Osteoblast (primary cell): ENCODE data around the gene CTRL. TPM values are rescaled to one million over a fixed set of nuclear protein-coding genes. Genes with fewer than 3 reads are reported as not detected.

Experiments
- DNase-seq: peaks from one replicate; pipeline ENCODE4 v3.0.0; 2011; ENCODE audit warnings: low spot score, mixed read lengths; ENCODE audit not compliant: insufficient read length; ENCODE audit errors: missing footprints
- H2AFZ ChIP-seq: 2 replicates; pipeline ENCODE4 v1.6.0; 2011; ENCODE audit warnings: mild to moderate bottlenecking, low read length
- H3K27ac ChIP-seq: 2 replicates; pipeline ENCODE4 v1.5.1; 2011; ENCODE audit warnings: mild to moderate bottlenecking, low read depth, low read length, moderate library complexity
- H3K27me3 ChIP-seq: 2 replicates; pipeline ENCODE4 v1.6.0; 2012; ENCODE audit warnings: mild to moderate bottlenecking, control low read depth, inconsistent platforms, low read length, moderate library complexity; ENCODE audit not compliant: insufficient read depth
- H3K36me3 ChIP-seq: 2 replicates; pipeline ENCODE4 v1.5.1; 2011; ENCODE audit warnings: mild to moderate bottlenecking, low read length, control low read depth, moderate library complexity; ENCODE audit not compliant: insufficient read depth
- H3K4me1 ChIP-seq: 2 replicates; pipeline ENCODE4 v1.5.1; 2011; ENCODE audit warnings: mild to moderate bottlenecking, low read length, control low read depth, moderate library complexity; ENCODE audit not compliant: insufficient read depth
- H3K4me2 ChIP-seq: 2 replicates; pipeline ENCODE4 v1.6.0; 2011; ENCODE audit warnings: mild to moderate bottlenecking, low read length; ENCODE audit not compliant: insufficient read depth
- H3K4me3 ChIP-seq: fragments of 200-600 bp; sonication (generic); 3 replicates; pipeline ENCODE4 v1.5.1; 2012; ENCODE audit warnings: mild to moderate bottlenecking, low read length, inconsistent platforms; ENCODE audit not compliant: insufficient read depth
- H3K79me2 ChIP-seq: 2 replicates; pipeline ENCODE4 v1.6.0; 2012; ENCODE audit warnings: mild to moderate bottlenecking, low read length, control low read depth, inconsistent platforms; ENCODE audit not compliant: insufficient read depth
- H3K9me3 ChIP-seq: 2 replicates; pipeline ENCODE4 v1.5.1; 2011; ENCODE audit warnings: low read depth, low read length, control low read depth
- H4K20me1 ChIP-seq: 2 replicates; pipeline ENCODE4 v1.6.0; 2012; ENCODE audit warnings: mild to moderate bottlenecking, low read length, control low read depth; ENCODE audit not compliant: insufficient read depth
- total RNA-seq: library from RNA; depleted of rRNA; stranded (reverse); fragments of >200 nt; gene quantifications from 2 replicates; pipeline ENCODE4 v1.2.3, GENCODE V29; 2012
- TF ChIP-seq, protein P1 (sequence below): IDR thresholded peaks from 2 replicates; pipeline ENCODE4 v1.5.1; 2011; ENCODE audit warnings: mild to moderate bottlenecking, low read depth, low read length, moderate library complexity; ENCODE audit errors: extremely low read depth

Gene CTRL
- total RNA-seq, 1 donor, result 0.36 TPM

DNA sequence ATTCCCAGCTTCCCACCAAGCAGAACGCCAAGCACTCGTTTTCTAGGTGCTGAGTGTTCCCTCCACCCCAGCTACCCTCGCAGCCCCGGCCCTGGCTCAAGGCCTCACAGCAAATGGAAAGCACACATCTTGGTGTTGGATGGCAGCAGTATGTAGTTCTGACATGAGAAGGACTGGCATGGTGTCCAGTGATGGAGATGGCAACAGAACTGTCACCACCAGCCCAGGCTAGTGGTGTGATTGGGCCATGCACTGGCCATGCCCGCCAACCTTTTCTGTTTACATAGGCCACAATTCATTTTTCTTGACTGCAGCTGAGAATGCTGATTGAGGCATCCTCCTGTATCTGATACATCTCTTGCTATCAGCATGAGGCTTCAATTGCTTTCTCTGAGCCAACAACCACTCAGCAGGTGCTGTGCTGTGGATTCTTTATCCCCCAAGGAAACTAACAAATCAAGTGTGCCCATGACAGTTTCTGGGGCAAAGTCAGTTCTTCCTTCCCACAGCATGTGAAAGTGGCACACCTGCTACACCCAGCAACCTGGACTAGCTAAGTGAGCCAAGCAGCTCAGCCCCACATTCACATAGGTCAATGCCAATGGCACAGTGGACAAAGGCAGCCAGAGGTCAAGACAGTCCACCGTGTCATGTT, 32.9 kb upstream of the CTRL start:
- TF ChIP-seq, protein P1, sequence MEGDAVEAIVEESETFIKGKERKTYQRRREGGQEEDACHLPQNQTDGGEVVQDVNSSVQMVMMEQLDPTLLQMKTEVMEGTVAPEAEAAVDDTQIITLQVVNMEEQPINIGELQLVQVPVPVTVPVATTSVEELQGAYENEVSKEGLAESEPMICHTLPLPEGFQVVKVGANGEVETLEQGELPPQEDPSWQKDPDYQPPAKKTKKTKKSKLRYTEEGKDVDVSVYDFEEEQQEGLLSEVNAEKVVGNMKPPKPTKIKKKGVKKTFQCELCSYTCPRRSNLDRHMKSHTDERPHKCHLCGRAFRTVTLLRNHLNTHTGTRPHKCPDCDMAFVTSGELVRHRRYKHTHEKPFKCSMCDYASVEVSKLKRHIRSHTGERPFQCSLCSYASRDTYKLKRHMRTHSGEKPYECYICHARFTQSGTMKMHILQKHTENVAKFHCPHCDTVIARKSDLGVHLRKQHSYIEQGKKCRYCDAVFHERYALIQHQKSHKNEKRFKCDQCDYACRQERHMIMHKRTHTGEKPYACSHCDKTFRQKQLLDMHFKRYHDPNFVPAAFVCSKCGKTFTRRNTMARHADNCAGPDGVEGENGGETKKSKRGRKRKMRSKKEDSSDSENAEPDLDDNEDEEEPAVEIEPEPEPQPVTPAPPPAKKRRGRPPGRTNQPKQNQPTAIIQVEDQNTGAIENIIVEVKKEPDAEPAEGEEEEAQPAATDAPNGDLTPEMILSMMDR, result no peak

DNA sequence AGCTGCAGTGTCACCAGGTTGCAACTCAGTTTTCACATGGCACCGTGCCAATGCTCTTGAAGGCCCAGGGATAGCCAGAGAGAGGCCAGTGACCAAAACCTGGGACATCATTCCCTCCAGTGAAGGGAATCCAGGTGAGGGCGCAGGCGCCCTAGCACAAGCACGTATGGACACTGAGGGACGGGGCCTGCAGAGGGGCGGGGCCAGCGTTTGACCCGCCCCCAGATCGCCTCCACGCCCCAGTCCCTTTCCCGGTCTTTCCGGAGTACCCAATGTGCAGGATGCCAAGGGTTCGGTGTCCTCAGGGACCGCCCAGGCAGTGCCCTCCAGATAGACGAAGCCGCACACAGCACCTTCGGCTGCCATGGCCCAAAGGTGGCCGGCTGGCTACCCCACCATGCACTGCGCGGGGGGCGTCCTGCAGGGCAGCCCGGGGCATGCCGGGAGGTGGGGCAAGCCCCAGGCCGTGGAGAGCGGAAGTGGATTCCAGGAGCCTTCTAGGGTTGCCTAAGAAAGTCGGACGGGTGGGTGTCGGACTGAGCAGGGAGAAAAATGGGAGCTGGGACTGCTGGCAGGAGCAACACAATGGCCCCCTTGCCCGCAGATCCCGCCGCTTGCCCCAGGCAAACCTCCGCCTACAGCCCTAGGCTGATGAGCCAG, 32.1 kb upstream of the CTRL start:
- no peak overlapping the region for H3K4me2 ChIP-seq
- peaks cover 47% of the 10 kb centered on the region for H3K4me1 ChIP-seq
- H3K36me3 ChIP-seq, result peaks cover 57% of the 10 kb centered on the region
- TF ChIP-seq, protein P1, result no peak
- peaks cover 79% of the 10 kb centered on the region for H4K20me1 ChIP-seq
- H3K4me3 ChIP-seq, result no peak overlapping the region
- no peaks in the 10 kb centered on the region for H3K27me3 ChIP-seq
- peaks cover 95% of the 10 kb centered on the region for H3K79me2 ChIP-seq
- peak; percentile 88 for DNase-seq
- H3K27ac ChIP-seq, result no peak overlapping the region
- no peak overlapping the region for H2AFZ ChIP-seq
- H3K9me3 ChIP-seq, result no peaks in the 10 kb centered on the region

More for the DNA sequence above, 32.9 kb upstream of the CTRL start:
- peaks cover 71% of the 10 kb centered on the region for H4K20me1 ChIP-seq
- no peak overlapping the region for H3K4me3 ChIP-seq
- peaks cover 51% of the 10 kb centered on the region for H3K36me3 ChIP-seq
- peaks cover 87% of the 10 kb centered on the region for H3K79me2 ChIP-seq
- H2AFZ ChIP-seq, result no peak overlapping the region
- H3K27ac ChIP-seq, result peak overlapping the region; percentile 29
- H3K4me2 ChIP-seq, result no peak overlapping the region
- no peak for DNase-seq
- no peaks in the 10 kb centered on the region for H3K27me3 ChIP-seq
- H3K9me3 ChIP-seq, result no peaks in the 10 kb centered on the region
- peaks cover 42% of the 10 kb centered on the region for H3K4me1 ChIP-seq

DNA sequence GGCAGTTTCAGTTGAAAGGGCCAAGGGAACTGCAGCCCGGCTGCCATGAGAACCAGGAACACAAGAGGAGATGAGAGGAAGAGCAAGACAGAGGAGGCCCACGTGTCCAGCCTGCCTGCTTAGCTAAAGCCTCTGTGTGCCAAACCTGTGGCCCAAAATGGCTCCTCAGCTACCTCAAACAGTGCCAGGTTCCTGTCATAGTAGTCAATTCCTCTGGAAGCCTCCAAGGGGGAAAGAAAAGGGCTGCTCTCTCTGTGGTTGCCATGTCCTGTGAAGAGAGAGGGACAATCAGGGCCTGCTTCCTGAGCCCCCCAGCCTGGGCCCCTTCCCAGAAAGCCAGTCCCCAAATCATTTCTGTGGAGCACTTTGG, 31.6 kb upstream of the CTRL start:
- no peak overlapping the region for H3K4me2 ChIP-seq
- H3K36me3 ChIP-seq, result peaks cover 62% of the 10 kb centered on the region
- peak; percentile 82 for DNase-seq
- peaks cover 47% of the 10 kb centered on the region for H3K4me1 ChIP-seq
- peaks cover 85% of the 10 kb centered on the region for H4K20me1 ChIP-seq
- H3K27ac ChIP-seq, result no peak overlapping the region
- H3K9me3 ChIP-seq, result no peaks in the 10 kb centered on the region
- no peak overlapping the region for H2AFZ ChIP-seq
- TF ChIP-seq, protein P1, result no peak
- H3K79me2 ChIP-seq, result peaks cover 100% of the 10 kb centered on the region
- H3K27me3 ChIP-seq, result no peaks in the 10 kb centered on the region
- no peak overlapping the region for H3K4me3 ChIP-seq

DNA sequence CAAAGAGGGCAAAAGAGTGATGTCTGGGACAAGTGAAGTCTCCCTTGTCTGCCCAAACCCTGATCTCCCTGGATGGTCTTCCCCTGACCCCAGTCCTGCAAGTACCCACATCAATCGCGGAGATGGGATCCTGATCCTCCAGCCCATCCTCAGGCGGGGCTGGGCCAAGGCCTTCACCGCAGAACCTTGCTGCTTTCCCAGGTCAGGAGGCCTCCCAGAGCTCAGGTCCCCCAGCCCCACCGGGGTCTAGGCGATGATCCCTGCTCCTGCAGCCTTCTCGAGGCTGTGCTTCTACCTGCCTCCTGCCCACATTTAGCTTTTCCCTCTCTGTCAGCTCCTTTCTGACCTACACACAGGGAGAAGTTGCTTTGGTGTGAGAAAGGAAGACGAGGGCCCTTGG, 30.5 kb upstream of the CTRL start:
- no peak overlapping the region for H3K4me3 ChIP-seq
- no peaks in the 10 kb centered on the region for H3K9me3 ChIP-seq
- peaks cover 73% of the 10 kb centered on the region for H3K36me3 ChIP-seq
- TF ChIP-seq, protein P1, result no peak
- H3K27me3 ChIP-seq, result no peaks in the 10 kb centered on the region
- peaks cover 42% of the 10 kb centered on the region for H3K4me1 ChIP-seq
- H3K27ac ChIP-seq, result no peak overlapping the region
- no peak for DNase-seq
- no peak overlapping the region for H3K4me2 ChIP-seq
- H3K79me2 ChIP-seq, result peaks cover 98% of the 10 kb centered on the region
- peaks cover 83% of the 10 kb centered on the region for H4K20me1 ChIP-seq
- H2AFZ ChIP-seq, result no peak overlapping the region
